GM12891 (cell line): Measurements from ENCODE around the gene PAQR7.

Source experiments
- POLR2A ChIP-seq: IDR thresholded peaks from 2 replicates; pipeline ENCODE4 v1.6.1; 2011; ENCODE audit warnings: low read depth, low read length, control low read depth
- POLR2AphosphoS5 ChIP-seq: IDR thresholded peaks from 2 replicates; pipeline ENCODE4 v1.6.1; 2011; ENCODE audit warnings: low read depth, low read length, control low read depth

DNA sequence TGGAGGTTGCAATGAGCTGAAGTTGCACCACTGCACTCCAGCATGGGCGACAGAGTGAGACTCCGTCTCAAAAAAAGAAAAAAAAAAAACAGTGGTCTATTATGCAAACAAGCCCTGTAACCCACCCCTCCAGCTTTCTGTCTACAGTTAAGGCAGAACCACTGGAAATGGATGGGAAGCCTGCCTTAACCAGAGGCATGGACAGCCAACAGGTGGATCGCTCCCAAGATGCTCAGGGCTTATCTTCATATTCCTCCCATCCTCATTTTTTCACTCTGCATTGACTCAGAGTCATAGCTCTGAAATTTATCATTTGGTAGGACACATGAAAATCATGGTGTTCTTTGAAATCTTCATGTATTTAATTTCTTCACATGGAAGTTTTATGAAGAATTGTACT, 47.0 kb downstream of the PAQR7 start:
- TF ChIP-seq POLR2A, result no peak
- TF ChIP-seq POLR2AphosphoS5, result no peak
